Esophagus muscularis mucosa (tissue), 4 donors: ENCODE measurements around the gene XPC. TPM values are rescaled to one million over a fixed set of nuclear protein-coding genes. Genes with fewer than 3 reads are reported as not detected.

Experiments used
- DNase-seq: peaks from one replicate; pipeline ENCODE4 v3.0.0-alpha.2; 2017; ENCODE audit errors: extremely low spot score
- H3K27ac ChIP-seq, 4 donors: fragments of 200-600 bp; sonication (generic); replicated peaks in 1 of 4; 1 replicate in 3 of 4; 2 replicates in 1 of 4; pipeline ENCODE4 v1.5.1; 2016 to 2019; ENCODE audit warnings: mild to moderate bottlenecking in 1 of 4
- H3K27me3 ChIP-seq, 4 donors: fragments of 200-600 bp; sonication (generic); one replicate each; pipeline versions ENCODE4 v1.5.1 to v1.6.0; 2016 to 2019
- H3K36me3 ChIP-seq, 4 donors: fragments of 200-600 bp; sonication (generic); one replicate each; pipeline ENCODE4 v1.5.1; 2016 to 2019
- H3K4me1 ChIP-seq, 4 donors: fragments of 200-600 bp; sonication (generic); one replicate each; pipeline ENCODE4 v1.5.1; 2016 to 2019
- H3K4me3 ChIP-seq, 4 donors: fragments of 200-600 bp; sonication (generic); 1 replicate in 2 of 4; 2 replicates in 2 of 4; pipeline ENCODE4 v1.5.1; 2016 to 2019; ENCODE audit warnings: mild to moderate bottlenecking in 4 of 4, moderate library complexity in 1 of 4
- H3K9me3 ChIP-seq, 4 donors: fragments of 200-600 bp; sonication (generic); 1 replicate in 3 of 4; 2 replicates in 1 of 4; pipeline ENCODE4 v1.5.1; 2016 to 2019
- EP300 ChIP-seq: sonication (generic); formaldehyde crosslinking; IDR thresholded peaks from one replicate; pipeline ENCODE4 v1.6.1; 2017; ENCODE audit warnings: antibody characterized with exemption
- POLR2A ChIP-seq: fragments of 450-650 bp; IDR thresholded peaks from one replicate; pipeline ENCODE4 v1.6.1; 2017; ENCODE audit warnings: antibody characterized with exemption, moderate library complexity, mild to moderate bottlenecking, low read depth
- POLR2AphosphoS5 ChIP-seq, 2 donors: sonication (generic); formaldehyde crosslinking; IDR thresholded peaks; one replicate each; pipeline ENCODE4 v1.6.1; 2017; ENCODE audit warnings: antibody characterized with exemption in 2 of 2
- WGBS: methylation state at CpG from one replicate; pipeline ENCODE4 v1.1.5; 2018; 5-methylcytosine and 5-hydroxymethylcytosine counted together
- intact Hi-C: fragments of 100-400 bp; cut with DNase I; formaldehyde crosslinking; loops from one replicate; pipeline ENCODE4 v1.15.1; 2023
- total RNA-seq, 4 donors: library from RNA; depleted of rRNA; stranded (reverse); fragments of >200 nt; gene quantifications; one replicate each; pipeline versions ENCODE4 v1.1.0 to v1.2.1, GENCODE V29; 2016
- TF ChIP-seq, protein P1 (sequence below), 3 experiments: fragments of 200-600 bp in 2 of 3; fragments of 450-650 bp in 1 of 3; sonication (generic) in 2 of 3; IDR thresholded peaks; one replicate each; pipeline ENCODE4 v1.5.1; 2017 to 2019; ENCODE audit warnings: antibody characterized with exemption in 3 of 3, mild to moderate bottlenecking in 2 of 3, moderate library complexity in 1 of 3

Gene XPC
- total RNA-seq, 4 donors from 2014 or later = 28.9 to 41.9 (median 37.8) TPM

DNA sequence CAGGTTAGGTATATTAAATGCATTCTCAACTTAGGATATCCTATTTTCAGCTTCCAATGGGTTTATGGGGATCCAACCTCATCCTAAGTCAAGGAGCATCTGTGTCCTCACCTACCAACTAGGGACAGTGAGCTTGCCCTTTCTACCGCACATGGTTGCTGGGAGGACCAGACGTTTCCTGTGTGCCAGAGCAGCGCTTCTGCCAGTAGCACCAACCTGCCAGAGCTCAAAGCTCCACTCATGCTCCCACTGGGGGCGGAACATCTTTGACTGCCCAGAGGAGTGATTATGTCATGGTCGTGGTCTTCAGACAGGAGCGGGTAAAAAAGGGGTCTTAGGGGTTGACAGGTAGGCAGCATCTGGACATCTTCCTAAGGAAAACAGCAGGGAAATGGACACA, 24.7 kb downstream of the XPC start:
- DNase-seq = peak; percentile 19

DNA sequence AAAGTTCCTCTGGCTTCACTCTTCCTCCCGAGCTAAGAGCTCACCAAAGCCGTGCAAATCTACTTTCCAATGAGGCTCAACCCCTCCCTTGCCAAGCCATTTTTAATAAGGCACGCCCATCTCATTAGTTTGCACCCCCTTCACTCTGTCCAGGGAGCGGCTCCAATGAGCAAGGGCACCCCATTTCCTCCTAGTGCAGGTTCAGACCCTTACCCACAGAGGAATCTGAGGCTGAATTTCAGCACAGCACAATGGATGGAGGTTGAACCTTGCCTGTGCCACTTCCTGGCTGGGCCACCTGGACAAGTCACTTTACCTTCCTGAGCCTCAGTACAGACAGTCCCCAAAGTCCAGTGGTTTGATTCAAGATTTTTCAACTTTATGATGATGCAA, 25.4 kb downstream of the XPC start:
- Histone ChIP-seq H3K4me1 (peaks cover 0 to 8% (median 7%) of the 10 kb centered on the region in 4 donors), H3K27ac (no peak overlapping the region), H3K4me3 (no peak overlapping the region), H3K27me3 (no peaks in the 10 kb centered on the region), H3K36me3 (peaks cover 13 to 91% (median 78%) of the 10 kb centered on the region in 4 donors), H3K9me3 (no peaks in the 10 kb centered on the region)
- intact Hi-C loops = no loop called here
- TF ChIP-seq POLR2AphosphoS5 (IDR thresholded peaks at IDR 0.05) = no peak
- WGBS = 88% methylated on average over 4 of the region's 4 CpGs
- peak; percentile 17 for DNase-seq

More for the DNA sequence above, 24.7 kb downstream of the XPC start:
- Histone ChIP-seq H3K27me3 (no peaks in the 10 kb centered on the region), H3K27ac (no peak overlapping the region), H3K9me3 (no peaks in the 10 kb centered on the region), H3K36me3 (peaks cover 20 to 91% (median 78%) of the 10 kb centered on the region in 4 donors), H3K4me1 (peaks cover 0 to under 1% (median under 1%) of the 10 kb centered on the region in 4 donors), H3K4me3 (no peak overlapping the region)
- 90% methylated on average over 6 of the region's 6 CpGs for WGBS
- intact Hi-C loops = no loop called here
- TF ChIP-seq, protein P1, sequence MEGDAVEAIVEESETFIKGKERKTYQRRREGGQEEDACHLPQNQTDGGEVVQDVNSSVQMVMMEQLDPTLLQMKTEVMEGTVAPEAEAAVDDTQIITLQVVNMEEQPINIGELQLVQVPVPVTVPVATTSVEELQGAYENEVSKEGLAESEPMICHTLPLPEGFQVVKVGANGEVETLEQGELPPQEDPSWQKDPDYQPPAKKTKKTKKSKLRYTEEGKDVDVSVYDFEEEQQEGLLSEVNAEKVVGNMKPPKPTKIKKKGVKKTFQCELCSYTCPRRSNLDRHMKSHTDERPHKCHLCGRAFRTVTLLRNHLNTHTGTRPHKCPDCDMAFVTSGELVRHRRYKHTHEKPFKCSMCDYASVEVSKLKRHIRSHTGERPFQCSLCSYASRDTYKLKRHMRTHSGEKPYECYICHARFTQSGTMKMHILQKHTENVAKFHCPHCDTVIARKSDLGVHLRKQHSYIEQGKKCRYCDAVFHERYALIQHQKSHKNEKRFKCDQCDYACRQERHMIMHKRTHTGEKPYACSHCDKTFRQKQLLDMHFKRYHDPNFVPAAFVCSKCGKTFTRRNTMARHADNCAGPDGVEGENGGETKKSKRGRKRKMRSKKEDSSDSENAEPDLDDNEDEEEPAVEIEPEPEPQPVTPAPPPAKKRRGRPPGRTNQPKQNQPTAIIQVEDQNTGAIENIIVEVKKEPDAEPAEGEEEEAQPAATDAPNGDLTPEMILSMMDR (IDR thresholded peaks at IDR 0.05) = no peak
- TF ChIP-seq POLR2AphosphoS5 (IDR thresholded peaks at IDR 0.05) (no peak), POLR2A (no peak), EP300 (no peak)

DNA sequence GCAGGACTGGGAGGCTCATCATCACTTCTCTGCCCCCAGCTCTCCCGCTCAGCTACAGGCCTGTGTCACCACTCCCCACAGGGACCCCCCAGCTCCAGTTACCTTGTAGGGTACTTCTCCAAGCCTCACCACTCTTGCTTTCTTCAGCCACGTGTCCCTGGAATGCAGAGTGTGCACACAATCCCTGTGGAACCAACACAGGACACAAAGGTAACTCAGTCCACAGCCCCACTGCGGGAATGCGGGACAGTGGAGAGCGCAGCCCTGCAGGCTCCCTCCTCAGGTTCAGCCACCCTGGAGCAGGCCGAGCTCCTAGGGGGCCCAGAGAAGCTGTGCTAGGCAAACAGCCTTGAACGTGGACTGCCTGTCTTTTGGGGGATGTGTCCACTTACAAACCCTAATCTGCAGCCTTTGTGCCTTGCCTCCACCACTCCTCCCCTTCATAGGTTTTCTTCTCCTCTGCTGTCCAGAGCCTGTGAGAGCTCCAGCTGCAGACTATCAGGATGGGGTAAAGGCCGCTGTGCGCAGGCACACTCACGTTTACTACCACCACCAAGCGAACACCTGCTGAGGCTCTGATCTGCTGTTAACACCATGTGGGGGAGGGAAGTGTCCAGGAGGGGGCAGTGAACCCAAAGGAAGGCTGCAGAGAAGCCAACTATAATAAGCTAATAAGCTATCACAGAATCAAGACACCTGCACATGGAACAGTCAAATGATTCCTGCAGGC, 26.0 kb downstream of the XPC start:
- DNase-seq = peak; percentile 39
- Histone ChIP-seq H3K36me3 (peaks cover 12 to 91% (median 78%) of the 10 kb centered on the region in 4 donors), H3K9me3 (no peaks in the 10 kb centered on the region)

DNA sequence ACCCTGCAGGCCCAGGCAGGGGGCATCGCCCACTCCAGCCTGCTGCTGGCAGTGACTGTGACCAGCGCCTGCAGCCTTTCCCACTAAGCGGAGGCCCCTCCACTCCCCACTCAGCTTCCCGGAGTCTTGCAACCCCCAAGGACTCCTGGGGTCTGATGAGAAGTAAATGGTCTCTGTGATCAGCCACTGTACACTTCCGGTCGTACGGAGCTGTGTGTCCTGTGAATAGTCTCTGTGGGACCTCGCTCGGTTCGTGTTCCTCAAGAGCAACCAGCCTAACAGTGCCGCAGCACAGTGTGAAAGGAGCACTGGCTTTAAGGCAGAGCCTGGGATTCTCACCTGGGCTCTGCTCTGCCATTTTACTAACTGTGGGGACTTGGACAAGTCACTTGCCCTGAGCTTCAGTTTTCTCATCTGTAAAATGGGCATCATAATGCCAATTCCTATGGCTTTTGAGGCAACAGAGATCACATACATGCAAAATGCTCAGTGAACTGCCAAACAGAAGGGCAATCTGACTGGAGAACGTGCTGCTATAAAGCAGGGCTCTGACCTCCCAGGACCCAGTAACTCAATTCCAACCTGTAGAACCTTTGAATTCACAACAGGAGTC, 26.8 kb downstream of the XPC start:
- no peaks in the 10 kb centered on the region for H3K9me3 ChIP-seq
- peaks cover 11 to 91% (median 78%) of the 10 kb centered on the region in 4 donors for H3K36me3 ChIP-seq
- H3K4me1 ChIP-seq = peaks cover 5 to 21% (median 18%) of the 10 kb centered on the region in 4 donors
- intact Hi-C loops = no loop called here
- 88% methylated on average over 12 of the region's 12 CpGs for WGBS
- no peaks in the 10 kb centered on the region for H3K27me3 ChIP-seq
- no peak overlapping the region for H3K27ac ChIP-seq
- TF ChIP-seq POLR2AphosphoS5 (IDR thresholded peaks at IDR 0.05) = no peak
- TF ChIP-seq EP300 = no peak
- TF ChIP-seq POLR2A = no peak
- TF ChIP-seq, protein P1 (IDR thresholded peaks at IDR 0.05) = no peak
- DNase-seq = peak; percentile 60
- H3K4me3 ChIP-seq = no peak overlapping the region

More for the DNA sequence above, 26.0 kb downstream of the XPC start:
- Histone ChIP-seq H3K4me1 (peaks cover 0 to 14% (median 11%) of the 10 kb centered on the region in 4 donors), H3K27ac (no peak overlapping the region), H3K4me3 (no peak overlapping the region), H3K27me3 (no peaks in the 10 kb centered on the region)
- TF ChIP-seq, protein P1 (IDR thresholded peaks at IDR 0.05) = no peak
- TF ChIP-seq POLR2A (no peak), POLR2AphosphoS5 (IDR thresholded peaks at IDR 0.05) (no peak), EP300 (no peak)
- WGBS = 86% methylated on average over 11 of the region's 11 CpGs
- intact Hi-C loops = no loop called here

DNA sequence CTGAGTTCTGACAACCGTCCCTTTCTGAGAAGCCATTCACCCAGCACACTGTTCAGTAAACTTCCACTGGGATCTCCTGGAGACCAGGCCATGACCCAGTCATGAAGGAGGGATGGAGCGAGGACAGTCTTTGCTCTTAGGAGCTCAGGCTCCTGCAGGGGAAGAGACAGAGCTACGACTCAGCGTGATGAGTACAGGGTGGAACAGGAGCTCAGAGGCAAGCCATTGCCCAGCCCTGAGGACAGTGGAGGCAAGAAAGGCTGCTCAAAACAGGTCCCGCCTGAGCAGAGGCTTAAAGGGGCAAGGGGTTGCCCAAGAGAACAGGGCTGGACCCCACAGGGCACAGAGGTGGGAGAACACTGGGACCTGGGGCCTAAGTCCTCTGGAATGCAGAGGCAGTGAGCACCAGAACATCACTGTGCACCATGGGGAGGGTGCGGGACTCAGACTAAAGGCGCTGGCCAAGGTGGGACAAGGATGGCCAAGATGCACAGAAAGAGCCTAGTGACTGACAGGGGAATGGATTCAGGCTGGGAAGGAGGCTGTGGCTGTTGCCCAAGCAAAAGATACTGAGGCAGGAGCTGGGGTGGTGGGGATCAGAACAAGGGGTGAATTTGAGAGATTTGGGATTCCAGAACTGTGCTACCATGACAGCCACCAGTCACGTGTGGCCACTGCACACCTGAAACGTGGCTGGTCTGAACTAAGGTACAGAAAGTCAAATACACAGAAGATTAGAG, 27.7 kb downstream of the XPC start:
- WGBS = 94% methylated on average over 8 of the region's 9 CpGs
- H3K27ac ChIP-seq = no peak overlapping the region
- no peak overlapping the region for H3K4me3 ChIP-seq
- DNase-seq = peak; percentile 87
- H3K9me3 ChIP-seq = no peaks in the 10 kb centered on the region
- no peaks in the 10 kb centered on the region for H3K27me3 ChIP-seq
- peaks cover 11 to 30% (median 27%) of the 10 kb centered on the region in 4 donors for H3K4me1 ChIP-seq
- intact Hi-C loops = no loop called here
- H3K36me3 ChIP-seq = peaks cover 11 to 91% (median 77%) of the 10 kb centered on the region in 4 donors
- no peak for TF ChIP-seq POLR2A
- TF ChIP-seq EP300 = no peak
- TF ChIP-seq, protein P1 (IDR thresholded peaks at IDR 0.05) = no peak
- no peak for TF ChIP-seq POLR2AphosphoS5 (IDR thresholded peaks at IDR 0.05)
